Measurements from ENCODE around the gene ZRANB1.

ZRANB1 gene

GRCh38 chr10:125023862-125024496, 82.1 kb downstream of the ZRANB1 start:
- DNase-seq, result peak; percentile 84

GRCh38 chr10:125024497-125025234, 82.7 kb downstream of the ZRANB1 start:
- peak; percentile 84 for DNase-seq

GRCh38 chr10:125025341-125025740, 83.4 kb downstream of the ZRANB1 start:
- DNase-seq, result no peak

- DNase-seq, result no peak
Measured at GRCh38 chr10:125026036-125026931, 84.4 kb downstream of the ZRANB1 start.

GRCh38 chr10:125026974-125027735, 85.2 kb downstream of the ZRANB1 start:
- DNase-seq, result no peak

GRCh38 chr10:125027871-125028869, 86.2 kb downstream of the ZRANB1 start:
- no peak for DNase-seq

GRCh38 chr10:125029584-125030242, 87.8 kb downstream of the ZRANB1 start:
- DNase-seq, result no peak

GRCh38 chr10:125030567-125031197, 88.8 kb downstream of the ZRANB1 start:
- DNase-seq, result no peak

- no peak for DNase-seq
Measured at GRCh38 chr10:125032474-125033020, 90.6 kb downstream of the ZRANB1 start.

GRCh38 chr10:125033146-125033924, 91.4 kb downstream of the ZRANB1 start:
- no peak for DNase-seq

GRCh38 chr10:125034675-125035074, 92.8 kb downstream of the ZRANB1 start:
- DNase-seq, result no peak

GRCh38 chr10:125035136-125035535, 93.2 kb downstream of the ZRANB1 start:
- no peak for DNase-seq

GRCh38 chr10:125035588-125036295, 93.8 kb downstream of the ZRANB1 start:
- no peak for DNase-seq

- no peak for DNase-seq
Measured at GRCh38 chr10:125037145-125037877, 95.4 kb downstream of the ZRANB1 start.
